Measurements from ENCODE around the gene ZNF282.
"Not testable (repeated sequence)": the region's sequence is repeated elsewhere in the genome, so short reads cannot be mapped to it uniquely, and the experiment has no call there.

DNA sequence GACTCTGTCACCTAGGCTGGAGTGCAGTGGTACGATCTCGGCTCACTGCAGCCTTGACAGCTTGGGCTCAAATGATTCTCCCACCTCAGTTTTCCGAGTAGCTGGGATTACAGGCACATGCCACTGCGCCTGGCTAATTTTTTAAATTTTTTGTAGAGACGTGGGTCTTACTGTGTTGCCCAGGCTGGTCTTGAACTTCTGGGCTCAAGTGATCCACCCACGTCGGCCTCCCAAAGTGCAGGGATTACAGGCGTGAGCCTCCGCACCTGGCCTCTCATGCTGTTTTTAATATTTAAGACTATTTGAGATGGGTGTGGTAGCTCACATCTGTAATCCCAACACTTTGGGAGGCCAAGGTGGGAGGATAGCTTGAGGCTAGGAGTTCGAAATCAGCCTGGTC is 56.2 kb downstream of the ZNF282 start:
- TF ChIP-seq, protein P1, sequence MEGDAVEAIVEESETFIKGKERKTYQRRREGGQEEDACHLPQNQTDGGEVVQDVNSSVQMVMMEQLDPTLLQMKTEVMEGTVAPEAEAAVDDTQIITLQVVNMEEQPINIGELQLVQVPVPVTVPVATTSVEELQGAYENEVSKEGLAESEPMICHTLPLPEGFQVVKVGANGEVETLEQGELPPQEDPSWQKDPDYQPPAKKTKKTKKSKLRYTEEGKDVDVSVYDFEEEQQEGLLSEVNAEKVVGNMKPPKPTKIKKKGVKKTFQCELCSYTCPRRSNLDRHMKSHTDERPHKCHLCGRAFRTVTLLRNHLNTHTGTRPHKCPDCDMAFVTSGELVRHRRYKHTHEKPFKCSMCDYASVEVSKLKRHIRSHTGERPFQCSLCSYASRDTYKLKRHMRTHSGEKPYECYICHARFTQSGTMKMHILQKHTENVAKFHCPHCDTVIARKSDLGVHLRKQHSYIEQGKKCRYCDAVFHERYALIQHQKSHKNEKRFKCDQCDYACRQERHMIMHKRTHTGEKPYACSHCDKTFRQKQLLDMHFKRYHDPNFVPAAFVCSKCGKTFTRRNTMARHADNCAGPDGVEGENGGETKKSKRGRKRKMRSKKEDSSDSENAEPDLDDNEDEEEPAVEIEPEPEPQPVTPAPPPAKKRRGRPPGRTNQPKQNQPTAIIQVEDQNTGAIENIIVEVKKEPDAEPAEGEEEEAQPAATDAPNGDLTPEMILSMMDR (IDR thresholded peaks at IDR 0.05), result not testable (repeated sequence)
- TF ChIP-seq POLR2A, EP300 (IDR thresholded peaks at IDR 0.05): not testable (repeated sequence)

All from tibial nerve (tissue), 4 donors.